ENCODE data around the gene TOP3B.

Gene TOP3B

DNA sequence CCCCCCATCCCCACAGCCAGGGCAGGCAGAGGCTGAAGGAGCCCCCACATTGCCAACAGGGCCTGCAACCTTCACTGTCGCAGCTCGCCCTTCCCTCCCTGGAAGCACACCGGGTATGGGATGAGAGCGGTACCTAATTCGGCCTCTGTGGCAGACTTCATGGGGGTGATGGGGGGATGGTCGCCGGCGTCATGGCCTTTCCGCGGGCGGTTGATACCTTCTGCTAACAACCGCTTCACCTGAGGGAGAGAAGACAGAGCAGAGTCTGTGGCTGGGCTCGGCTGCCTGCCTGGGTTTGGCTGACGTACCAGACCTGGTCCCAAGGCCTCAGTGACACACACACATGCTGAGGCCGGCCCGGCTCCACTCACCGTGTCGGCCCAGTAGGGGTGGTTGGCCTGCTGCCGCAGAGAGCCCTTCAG lies 18.8 kb downstream of the TOP3B start:
- H3K4me3 ChIP-seq (replicated peaks; ENCODE audit: low read depth, low read length) = no peak overlapping the region
- no peak for DNase-seq (ENCODE audit: low read depth)
- TF ChIP-seq, protein P1, sequence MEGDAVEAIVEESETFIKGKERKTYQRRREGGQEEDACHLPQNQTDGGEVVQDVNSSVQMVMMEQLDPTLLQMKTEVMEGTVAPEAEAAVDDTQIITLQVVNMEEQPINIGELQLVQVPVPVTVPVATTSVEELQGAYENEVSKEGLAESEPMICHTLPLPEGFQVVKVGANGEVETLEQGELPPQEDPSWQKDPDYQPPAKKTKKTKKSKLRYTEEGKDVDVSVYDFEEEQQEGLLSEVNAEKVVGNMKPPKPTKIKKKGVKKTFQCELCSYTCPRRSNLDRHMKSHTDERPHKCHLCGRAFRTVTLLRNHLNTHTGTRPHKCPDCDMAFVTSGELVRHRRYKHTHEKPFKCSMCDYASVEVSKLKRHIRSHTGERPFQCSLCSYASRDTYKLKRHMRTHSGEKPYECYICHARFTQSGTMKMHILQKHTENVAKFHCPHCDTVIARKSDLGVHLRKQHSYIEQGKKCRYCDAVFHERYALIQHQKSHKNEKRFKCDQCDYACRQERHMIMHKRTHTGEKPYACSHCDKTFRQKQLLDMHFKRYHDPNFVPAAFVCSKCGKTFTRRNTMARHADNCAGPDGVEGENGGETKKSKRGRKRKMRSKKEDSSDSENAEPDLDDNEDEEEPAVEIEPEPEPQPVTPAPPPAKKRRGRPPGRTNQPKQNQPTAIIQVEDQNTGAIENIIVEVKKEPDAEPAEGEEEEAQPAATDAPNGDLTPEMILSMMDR (IDR thresholded peaks at IDR 0.05; ENCODE audit: low read length, missing control alignments) = no peak

DNA sequence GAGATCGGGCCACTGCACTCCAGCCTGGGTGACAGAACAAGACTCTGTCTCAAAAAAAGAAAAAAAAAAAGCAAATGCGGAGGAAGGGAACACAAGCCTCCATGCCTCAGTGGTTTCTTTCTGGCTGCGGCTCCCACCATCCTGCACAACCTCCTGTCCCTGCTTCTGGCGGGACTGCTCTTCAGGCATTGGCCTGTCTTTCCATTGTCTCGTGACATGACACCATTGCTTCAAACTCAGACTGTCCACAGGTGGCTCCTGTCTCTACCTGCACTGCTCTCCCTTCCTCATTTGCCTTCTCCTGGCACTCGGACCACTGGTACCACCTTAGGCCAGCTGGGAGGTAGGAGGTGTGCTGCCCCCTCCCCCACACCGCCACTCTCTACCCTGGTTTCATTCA lies 19.3 kb downstream of the TOP3B start:
- TF ChIP-seq, protein P1 (IDR thresholded peaks at IDR 0.05; ENCODE audit: low read length, missing control alignments) = no peak
- no peak for DNase-seq (ENCODE audit: low read depth)
- no peak overlapping the region for H3K4me3 ChIP-seq (replicated peaks; ENCODE audit: low read depth, low read length)

DNA sequence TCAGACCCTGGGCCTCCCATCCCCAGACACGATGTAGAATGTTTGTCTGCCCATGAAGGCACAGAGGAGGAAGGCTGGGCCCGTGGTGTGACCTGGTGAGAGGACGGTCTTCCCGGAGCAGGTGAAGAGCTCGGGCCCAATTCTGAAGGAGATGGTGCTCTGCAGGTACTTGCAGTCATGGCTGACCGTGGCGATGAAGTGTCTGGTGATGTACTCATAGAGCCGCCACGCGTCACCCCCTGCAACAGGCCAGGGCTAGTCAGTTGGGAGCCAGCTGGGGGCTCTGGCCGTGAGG lies 20.0 kb downstream of the TOP3B start:
- no peak for DNase-seq (ENCODE audit: low read depth)
- TF ChIP-seq, protein P1 (IDR thresholded peaks at IDR 0.05; ENCODE audit: low read length, missing control alignments) = no peak
- H3K4me3 ChIP-seq (replicated peaks; ENCODE audit: low read depth, low read length) = no peak overlapping the region

DNA sequence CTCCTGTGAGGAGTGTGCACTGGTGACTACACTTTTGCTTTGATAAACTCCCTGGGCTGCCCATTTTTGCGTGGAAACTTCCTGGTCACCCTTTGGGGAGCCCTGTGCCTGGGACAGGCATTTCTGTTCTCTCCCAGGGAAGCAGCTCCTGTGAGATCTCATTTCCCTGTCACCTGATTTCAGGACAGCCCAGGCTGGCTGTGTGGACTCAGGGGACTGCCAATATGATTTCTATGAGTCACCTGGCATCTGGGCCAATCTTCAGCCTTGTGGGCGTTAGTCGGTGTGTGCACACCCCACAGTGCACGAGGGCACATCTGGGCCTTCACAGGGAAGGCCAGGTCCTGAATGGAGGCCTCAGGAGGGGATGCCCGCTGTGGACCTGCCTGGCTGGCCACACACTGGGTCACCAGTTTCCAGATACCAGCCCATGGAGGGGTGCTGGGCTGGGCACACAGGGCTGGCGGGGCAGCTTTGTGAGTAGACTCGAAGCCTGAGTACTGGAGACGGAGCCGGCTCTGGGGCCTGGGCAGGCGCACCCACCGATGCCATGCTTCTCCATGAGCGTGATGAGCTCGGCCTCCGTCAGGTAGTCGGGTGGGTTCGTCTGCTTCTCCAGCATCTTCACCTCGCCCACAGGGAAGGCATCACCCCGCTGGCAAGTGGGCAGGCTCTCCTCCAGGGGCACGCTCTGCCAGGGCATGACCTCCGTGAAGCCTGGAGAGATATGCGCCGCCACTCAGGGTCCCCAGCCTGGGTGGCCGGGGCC lies 20.5 kb downstream of the TOP3B start:
- H3K4me3 ChIP-seq (replicated peaks; ENCODE audit: low read depth, low read length) = no peak overlapping the region
- no peak for DNase-seq (ENCODE audit: low read depth)
- TF ChIP-seq, protein P1 (IDR thresholded peaks at IDR 0.05; ENCODE audit: low read length, missing control alignments) = no peak

DNA sequence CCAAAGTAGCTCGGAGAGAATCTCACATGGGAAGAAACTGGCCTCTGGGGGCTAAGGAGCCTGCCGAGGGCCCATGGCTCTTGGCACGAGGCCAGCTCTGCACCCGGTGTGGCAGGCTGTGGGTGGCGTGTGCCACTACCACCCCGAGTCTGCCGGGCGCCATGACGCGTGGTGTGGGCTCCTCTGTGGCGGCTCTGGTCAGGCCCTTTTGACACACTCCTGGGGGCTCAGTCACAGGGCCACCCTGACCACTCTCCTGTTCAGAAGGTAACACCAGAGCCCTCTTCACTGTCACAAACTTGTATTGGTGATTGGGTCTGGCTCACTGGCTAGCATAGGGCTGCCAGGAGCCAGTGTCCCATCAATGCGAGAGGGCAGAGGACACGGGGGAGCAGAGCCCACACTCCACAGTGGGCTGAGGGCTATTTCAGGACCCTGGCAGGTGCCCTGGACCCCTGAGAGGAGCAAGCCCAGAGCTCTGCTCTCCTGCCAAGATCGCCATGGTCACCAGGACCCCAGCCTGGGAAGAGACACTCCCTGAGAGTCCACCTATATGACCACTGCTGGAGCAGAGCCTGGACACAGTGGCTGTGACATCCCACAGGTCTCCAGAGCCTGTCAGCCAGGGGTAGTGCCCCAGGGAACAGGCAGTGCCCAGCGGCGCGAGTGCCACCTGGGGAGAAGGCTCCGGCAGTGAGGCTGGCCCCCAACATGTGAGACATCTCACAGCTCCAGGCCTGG lies 21.3 kb downstream of the TOP3B start:
- no peak for DNase-seq (ENCODE audit: low read depth)
- TF ChIP-seq, protein P1 (IDR thresholded peaks at IDR 0.05; ENCODE audit: low read length, missing control alignments) = no peak
- H3K4me3 ChIP-seq (replicated peaks; ENCODE audit: low read depth, low read length) = no peak overlapping the region

DNA sequence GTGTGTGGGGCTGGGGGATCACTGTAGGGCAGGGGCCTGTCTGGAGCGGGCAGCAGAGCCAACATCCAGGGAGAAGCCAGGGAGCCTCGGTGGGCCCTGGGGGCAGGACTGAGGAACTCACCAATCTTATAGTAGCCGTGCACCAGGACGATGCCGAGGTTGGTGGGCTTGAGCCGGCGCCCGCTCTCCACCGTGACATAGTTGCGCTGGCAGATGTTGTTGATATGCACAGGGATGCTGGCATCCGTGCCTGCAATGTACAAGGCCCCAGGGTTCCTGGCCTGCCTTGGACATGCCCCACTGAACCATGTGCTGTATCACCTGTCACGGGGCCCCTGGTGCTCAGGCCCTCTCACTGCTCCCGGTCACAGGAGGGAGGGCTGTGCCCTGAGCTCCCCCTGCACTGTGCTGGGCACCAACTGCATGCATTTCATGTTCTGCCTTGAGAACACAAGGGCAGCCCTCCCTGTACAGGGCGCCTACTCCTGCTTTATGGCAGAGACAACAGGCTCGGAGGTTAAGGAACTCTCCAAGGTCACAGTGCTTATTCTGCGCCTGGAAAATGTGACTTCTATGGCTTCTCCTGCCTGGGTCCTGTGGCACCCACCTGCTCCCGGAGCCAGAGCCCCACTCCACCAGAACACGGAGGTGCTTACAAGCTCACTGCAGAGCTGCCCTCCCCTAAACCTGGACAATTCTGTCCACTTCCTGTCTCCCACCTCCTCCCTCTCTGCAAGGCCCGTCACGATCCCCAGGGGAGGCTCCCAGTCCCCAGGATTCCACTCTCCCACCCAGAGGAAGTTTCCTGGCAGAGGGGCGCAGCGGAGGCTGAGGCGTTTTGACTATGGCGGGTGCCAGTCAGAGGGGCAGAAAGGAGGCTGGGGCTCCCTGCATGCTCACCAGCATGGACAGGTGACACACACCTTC lies 22.1 kb downstream of the TOP3B start:
- no peak for DNase-seq (ENCODE audit: low read depth)
- TF ChIP-seq, protein P1 (IDR thresholded peaks at IDR 0.05; ENCODE audit: low read length, missing control alignments) = no peak
- no peak overlapping the region for H3K4me3 ChIP-seq (replicated peaks; ENCODE audit: low read depth, low read length)
